Measurements from ENCODE around the gene FITM1. TPM values are rescaled to one million over a fixed set of nuclear protein-coding genes. Genes with fewer than 3 reads are reported as not detected.

FITM1 gene
- total RNA-seq, 1 donor from 2014 or later: 0.59 TPM

DNA sequence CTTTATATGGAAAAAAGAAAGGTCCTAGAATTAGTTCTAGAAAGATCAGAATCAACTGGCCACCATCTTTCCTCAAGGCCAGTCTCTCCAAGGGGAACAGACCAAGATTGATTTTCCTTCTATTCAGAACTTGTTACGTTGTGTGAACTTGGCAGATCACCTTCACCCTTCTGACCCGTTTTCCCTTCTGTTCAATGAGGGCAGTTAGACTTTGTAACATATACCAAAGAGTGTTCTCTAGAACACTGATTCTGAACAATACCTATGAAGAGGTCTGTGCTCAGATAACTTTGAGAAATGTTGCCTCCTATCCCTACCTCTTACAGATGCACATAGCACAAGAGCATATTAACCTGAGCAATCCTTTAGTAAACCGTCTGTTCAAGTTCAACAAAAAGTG, 47.0 kb upstream of the FITM1 start:
- Mint-ChIP-seq H3K9me3 (ENCODE audit: unreplicated experiment) (no peaks in the 10 kb centered on the region), H3K4me3 (ENCODE audit: unreplicated experiment) (no peak overlapping the region), H3K36me3 (ENCODE audit: low read depth, unreplicated experiment) (no peaks in the 10 kb centered on the region), H3K4me1 (ENCODE audit: unreplicated experiment) (peaks cover 5% of the 10 kb centered on the region), H3K27me3 (ENCODE audit: unreplicated experiment) (peaks cover 15% of the 10 kb centered on the region), H3K27ac (ENCODE audit: unreplicated experiment) (no peak overlapping the region)
- DNase-seq (ENCODE audit: low spot score): no peak
- TF ChIP-seq, protein P1, sequence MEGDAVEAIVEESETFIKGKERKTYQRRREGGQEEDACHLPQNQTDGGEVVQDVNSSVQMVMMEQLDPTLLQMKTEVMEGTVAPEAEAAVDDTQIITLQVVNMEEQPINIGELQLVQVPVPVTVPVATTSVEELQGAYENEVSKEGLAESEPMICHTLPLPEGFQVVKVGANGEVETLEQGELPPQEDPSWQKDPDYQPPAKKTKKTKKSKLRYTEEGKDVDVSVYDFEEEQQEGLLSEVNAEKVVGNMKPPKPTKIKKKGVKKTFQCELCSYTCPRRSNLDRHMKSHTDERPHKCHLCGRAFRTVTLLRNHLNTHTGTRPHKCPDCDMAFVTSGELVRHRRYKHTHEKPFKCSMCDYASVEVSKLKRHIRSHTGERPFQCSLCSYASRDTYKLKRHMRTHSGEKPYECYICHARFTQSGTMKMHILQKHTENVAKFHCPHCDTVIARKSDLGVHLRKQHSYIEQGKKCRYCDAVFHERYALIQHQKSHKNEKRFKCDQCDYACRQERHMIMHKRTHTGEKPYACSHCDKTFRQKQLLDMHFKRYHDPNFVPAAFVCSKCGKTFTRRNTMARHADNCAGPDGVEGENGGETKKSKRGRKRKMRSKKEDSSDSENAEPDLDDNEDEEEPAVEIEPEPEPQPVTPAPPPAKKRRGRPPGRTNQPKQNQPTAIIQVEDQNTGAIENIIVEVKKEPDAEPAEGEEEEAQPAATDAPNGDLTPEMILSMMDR (IDR thresholded peaks at IDR 0.05; ENCODE audit: unreplicated experiment): no peak

DNA sequence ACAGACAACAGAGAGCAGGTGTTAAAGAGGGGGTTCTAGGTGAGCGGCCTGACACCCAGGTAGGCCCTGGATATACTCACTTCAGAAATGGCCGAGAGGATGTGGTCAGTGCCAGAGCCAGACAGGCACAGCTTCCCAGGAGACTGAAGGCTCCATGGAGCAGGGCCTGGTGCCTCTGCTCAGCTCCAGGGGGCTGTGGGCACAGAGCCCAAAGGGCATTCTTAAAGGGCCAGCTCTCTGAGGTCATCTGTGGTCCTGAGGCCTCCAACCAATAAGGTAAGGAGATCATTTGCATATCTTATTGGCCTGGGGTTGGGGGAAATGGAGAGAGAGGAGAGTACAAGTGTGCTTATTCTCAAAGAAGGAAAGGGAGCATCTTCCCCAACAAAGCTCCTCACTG, 46.0 kb upstream of the FITM1 start:
- Mint-ChIP-seq H3K27me3 (ENCODE audit: unreplicated experiment) (peaks cover 15% of the 10 kb centered on the region), H3K4me1 (ENCODE audit: unreplicated experiment) (peaks cover 5% of the 10 kb centered on the region), H3K4me3 (ENCODE audit: unreplicated experiment) (no peak overlapping the region), H3K27ac (ENCODE audit: unreplicated experiment) (no peak overlapping the region), H3K9me3 (ENCODE audit: unreplicated experiment) (no peaks in the 10 kb centered on the region), H3K36me3 (ENCODE audit: low read depth, unreplicated experiment) (no peaks in the 10 kb centered on the region)
- no peak for DNase-seq (ENCODE audit: low spot score)
- TF ChIP-seq, protein P1 (IDR thresholded peaks at IDR 0.05; ENCODE audit: unreplicated experiment): no peak

DNA sequence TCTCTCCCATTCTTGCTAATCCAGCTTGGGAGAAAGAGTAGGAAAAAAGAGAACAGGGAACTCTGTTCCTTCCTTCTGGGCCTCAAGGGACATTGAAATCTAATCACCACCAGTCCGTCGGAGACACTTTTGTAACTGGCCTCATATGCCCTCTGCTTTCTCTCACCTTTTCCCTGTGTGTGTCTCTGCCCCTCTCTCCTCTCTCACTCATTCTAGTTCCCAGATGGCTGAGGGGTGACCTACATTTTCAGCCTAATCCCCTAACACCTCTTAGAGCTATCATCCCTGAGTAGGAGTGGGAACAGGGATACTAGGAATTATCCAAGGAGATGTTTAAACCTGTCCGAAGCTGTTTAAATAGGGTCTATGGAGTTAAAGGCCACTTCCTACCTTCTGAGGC, 45.2 kb upstream of the FITM1 start:
- no peak overlapping the region for H3K4me3 Mint-ChIP-seq (ENCODE audit: unreplicated experiment)
- H3K27me3 Mint-ChIP-seq (ENCODE audit: unreplicated experiment): peaks cover 15% of the 10 kb centered on the region
- no peak for DNase-seq (ENCODE audit: low spot score)
- H3K36me3 Mint-ChIP-seq (ENCODE audit: low read depth, unreplicated experiment): no peaks in the 10 kb centered on the region
- no peaks in the 10 kb centered on the region for H3K9me3 Mint-ChIP-seq (ENCODE audit: unreplicated experiment)
- H3K27ac Mint-ChIP-seq (ENCODE audit: unreplicated experiment): no peak overlapping the region
- TF ChIP-seq, protein P1 (IDR thresholded peaks at IDR 0.05; ENCODE audit: unreplicated experiment): no peak
- H3K4me1 Mint-ChIP-seq (ENCODE audit: unreplicated experiment): peaks cover 5% of the 10 kb centered on the region

DNA sequence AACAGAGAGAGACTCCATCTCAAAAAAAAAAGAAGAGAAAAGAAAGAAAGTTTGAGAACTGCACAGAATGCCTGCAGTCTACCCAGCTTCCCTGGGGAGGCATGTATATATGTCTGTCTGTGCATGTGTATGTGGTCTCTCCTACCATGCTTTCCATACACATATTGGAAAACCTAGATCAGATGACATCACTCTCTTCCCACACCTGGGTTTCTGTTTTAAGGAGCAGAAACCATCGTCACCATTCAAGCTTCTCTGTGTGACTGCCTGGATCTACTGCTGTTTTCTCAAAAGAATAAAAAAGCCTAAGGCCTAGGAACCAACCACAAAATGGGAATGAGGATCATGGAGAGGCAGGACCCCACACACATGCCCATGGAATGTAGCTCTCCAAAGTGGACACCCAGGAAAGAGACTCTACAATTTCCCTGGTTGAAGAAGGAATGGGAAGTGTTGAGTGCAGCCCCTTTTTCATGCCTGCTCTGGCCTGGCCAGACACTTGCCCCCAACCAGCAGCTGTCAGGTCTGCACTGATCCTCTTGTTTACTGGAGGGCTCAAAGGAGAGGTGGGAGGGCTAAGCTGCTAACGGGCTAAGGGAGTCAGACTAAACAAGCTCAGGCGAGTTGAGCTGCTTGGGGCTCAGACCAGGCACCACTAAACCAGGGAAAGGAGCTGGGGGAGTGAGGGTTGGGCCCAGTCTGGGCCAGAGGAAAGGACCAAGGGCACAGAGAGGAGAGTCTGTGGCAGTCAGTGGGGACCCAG, 44.1 kb upstream of the FITM1 start:
- TF ChIP-seq, protein P1 (IDR thresholded peaks at IDR 0.05; ENCODE audit: unreplicated experiment): no peak
- DNase-seq (ENCODE audit: low spot score): no peak
- Mint-ChIP-seq H3K9me3 (ENCODE audit: unreplicated experiment) (no peaks in the 10 kb centered on the region), H3K27ac (ENCODE audit: unreplicated experiment) (no peak overlapping the region), H3K4me1 (ENCODE audit: unreplicated experiment) (peaks cover 7% of the 10 kb centered on the region), H3K4me3 (ENCODE audit: unreplicated experiment) (no peak overlapping the region), H3K36me3 (ENCODE audit: low read depth, unreplicated experiment) (no peaks in the 10 kb centered on the region), H3K27me3 (ENCODE audit: unreplicated experiment) (peaks cover 14% of the 10 kb centered on the region)

DNA sequence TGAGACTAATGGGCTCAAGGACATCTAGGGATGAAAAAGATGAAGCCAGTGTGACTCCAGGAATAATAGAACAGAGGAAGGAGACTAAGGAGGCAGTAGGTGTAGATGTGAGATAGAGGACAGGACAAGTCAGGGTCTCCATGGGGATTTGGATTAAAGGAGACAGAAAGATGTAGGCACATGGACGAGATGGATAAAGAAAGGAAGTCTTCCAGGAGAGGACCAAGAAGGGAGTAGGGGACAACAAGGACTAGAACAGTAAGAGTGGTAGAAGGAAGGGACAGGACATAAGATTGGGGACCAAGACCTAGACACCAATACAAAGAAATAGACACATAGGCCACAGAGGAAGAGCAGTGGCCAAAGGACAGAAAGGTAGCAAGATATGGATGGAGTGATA, 43.5 kb upstream of the FITM1 start:
- Mint-ChIP-seq H3K4me3 (ENCODE audit: unreplicated experiment) (no peak overlapping the region), H3K4me1 (ENCODE audit: unreplicated experiment) (peaks cover 5% of the 10 kb centered on the region), H3K27ac (ENCODE audit: unreplicated experiment) (no peak overlapping the region), H3K36me3 (ENCODE audit: low read depth, unreplicated experiment) (no peaks in the 10 kb centered on the region), H3K9me3 (ENCODE audit: unreplicated experiment) (no peaks in the 10 kb centered on the region), H3K27me3 (ENCODE audit: unreplicated experiment) (peaks cover 10% of the 10 kb centered on the region)
- TF ChIP-seq, protein P1 (IDR thresholded peaks at IDR 0.05; ENCODE audit: unreplicated experiment): no peak
- DNase-seq (ENCODE audit: low spot score): no peak

All from endothelial cell (in vitro differentiated cells).